ENCODE measurements around the gene SHF.

SHF gene

GRCh38 chr15:45150481-45150880 lies 37.3 kb downstream of the SHF start:
- Histone ChIP-seq H3K9me3 (ENCODE audit: insufficient read depth, low read depth, low read length) (no peaks in the 10 kb centered on the region), H3K9ac (ENCODE audit: low read depth, low read length, poor library complexity, severe bottlenecking) (no peak overlapping the region), H3K79me2 (ENCODE audit: insufficient read depth, low read length) (no peaks in the 10 kb centered on the region), H3K4me1 (ENCODE audit: insufficient read depth, low read length, poor library complexity, severe bottlenecking) (peaks cover 5% of the 10 kb centered on the region), H3F3A (ENCODE audit: low read depth) (no peaks in the 10 kb centered on the region), H3K4me3 (ENCODE audit: low read length, poor library complexity, severe bottlenecking) (no peak overlapping the region), H3K9me2 (replicated peaks; ENCODE audit: low read depth, low read length) (no peaks in the 10 kb centered on the region), H2AFZ (ENCODE audit: low read length) (no peak overlapping the region), H3K36me3 (ENCODE audit: insufficient read depth, low read length) (no peaks in the 10 kb centered on the region), H3K4me2 (ENCODE audit: low read depth, low read length, poor library complexity, severe bottlenecking) (no peak overlapping the region), H3K27me3 (ENCODE audit: insufficient read depth, low read length, poor library complexity, severe bottlenecking) (no peaks in the 10 kb centered on the region), H4K20me1 (ENCODE audit: insufficient read depth, low read length, poor library complexity, severe bottlenecking) (no peaks in the 10 kb centered on the region)
- TF ChIP-seq CTCF (conservative IDR thresholded peaks at IDR 0.05; ENCODE audit: low read length) (no peak), EZH2phosphoT487 (IDR thresholded peaks at IDR 0.05; ENCODE audit: borderline replicate concordance) (no peak)

- no peak for TF ChIP-seq EZH2phosphoT487 (IDR thresholded peaks at IDR 0.05; ENCODE audit: borderline replicate concordance)
- no peak for TF ChIP-seq CTCF (conservative IDR thresholded peaks at IDR 0.05; ENCODE audit: low read length)
Measured at GRCh38 chr15:45149060-45149459, 38.7 kb downstream of the SHF start.

GRCh38 chr15:45148076-45149059 lies 39.4 kb downstream of the SHF start:
- no peak overlapping the region for H3K4me3 ChIP-seq (ENCODE audit: low read length, poor library complexity, severe bottlenecking)
- H3K27me3 ChIP-seq (ENCODE audit: insufficient read depth, low read length, poor library complexity, severe bottlenecking), result no peaks in the 10 kb centered on the region
- H3K9ac ChIP-seq (ENCODE audit: low read depth, low read length, poor library complexity, severe bottlenecking), result no peak overlapping the region
- no peak overlapping the region for H2AFZ ChIP-seq (ENCODE audit: low read length)
- no peaks in the 10 kb centered on the region for H3F3A ChIP-seq (ENCODE audit: low read depth)
- H3K9me2 ChIP-seq (replicated peaks; ENCODE audit: low read depth, low read length), result no peaks in the 10 kb centered on the region
- H3K4me2 ChIP-seq (ENCODE audit: low read depth, low read length, poor library complexity, severe bottlenecking), result no peak overlapping the region
- H3K36me3 ChIP-seq (ENCODE audit: insufficient read depth, low read length), result no peaks in the 10 kb centered on the region
- no peaks in the 10 kb centered on the region for H3K79me2 ChIP-seq (ENCODE audit: insufficient read depth, low read length)
- peaks cover 5% of the 10 kb centered on the region for H3K4me1 ChIP-seq (ENCODE audit: insufficient read depth, low read length, poor library complexity, severe bottlenecking)
- TF ChIP-seq EZH2phosphoT487 (IDR thresholded peaks at IDR 0.05; ENCODE audit: borderline replicate concordance) (no peak), CTCF (conservative IDR thresholded peaks at IDR 0.05; ENCODE audit: low read length) (no peak)
- no peaks in the 10 kb centered on the region for H3K9me3 ChIP-seq (ENCODE audit: insufficient read depth, low read depth, low read length)
- H4K20me1 ChIP-seq (ENCODE audit: insufficient read depth, low read length, poor library complexity, severe bottlenecking), result no peaks in the 10 kb centered on the region

More at GRCh38 chr15:45149060-45149459, 38.7 kb downstream of the SHF start:
- peaks cover 5% of the 10 kb centered on the region for H3K4me1 ChIP-seq (ENCODE audit: insufficient read depth, low read length, poor library complexity, severe bottlenecking)
- no peaks in the 10 kb centered on the region for H3F3A ChIP-seq (ENCODE audit: low read depth)
- H3K27me3 ChIP-seq (ENCODE audit: insufficient read depth, low read length, poor library complexity, severe bottlenecking), result no peaks in the 10 kb centered on the region
- H3K4me2 ChIP-seq (ENCODE audit: low read depth, low read length, poor library complexity, severe bottlenecking), result no peak overlapping the region
- no peak overlapping the region for H2AFZ ChIP-seq (ENCODE audit: low read length)
- H3K9ac ChIP-seq (ENCODE audit: low read depth, low read length, poor library complexity, severe bottlenecking), result no peak overlapping the region
- H3K9me3 ChIP-seq (ENCODE audit: insufficient read depth, low read depth, low read length), result no peaks in the 10 kb centered on the region
- no peaks in the 10 kb centered on the region for H3K36me3 ChIP-seq (ENCODE audit: insufficient read depth, low read length)
- no peaks in the 10 kb centered on the region for H3K79me2 ChIP-seq (ENCODE audit: insufficient read depth, low read length)
- no peaks in the 10 kb centered on the region for H4K20me1 ChIP-seq (ENCODE audit: insufficient read depth, low read length, poor library complexity, severe bottlenecking)
- no peaks in the 10 kb centered on the region for H3K9me2 ChIP-seq (replicated peaks; ENCODE audit: low read depth, low read length)
- H3K4me3 ChIP-seq (ENCODE audit: low read length, poor library complexity, severe bottlenecking), result no peak overlapping the region

All from Loucy (cell line).